ENCODE data around the gene ATP6V0A1. TPM values are rescaled to one million over a fixed set of nuclear protein-coding genes. Genes with fewer than 3 reads are reported as not detected.

The ATP6V0A1 gene
- total RNA-seq, 1 experiment from 2014 or later, result 55.1 TPM

- H4K20me1 ChIP-seq (ENCODE audit: insufficient read depth), result no peaks in the 10 kb centered on the region
- no peak overlapping the region for H3K4me2 ChIP-seq
- H3K4me1 ChIP-seq (replicated peaks; ENCODE audit: insufficient read depth), result peaks cover 48% of the 10 kb centered on the region
- ChIA-PET CTCF (no interaction called here), POLR2A (ENCODE audit: unreplicated experiment) (no interaction called here)
- H3F3A ChIP-seq (ENCODE audit: insufficient read depth, low read depth), result peaks cover 49% of the 10 kb centered on the region
- no peaks in the 10 kb centered on the region for H3K36me3 ChIP-seq (ENCODE audit: low read depth)
- TF ChIP-seq EZH2 (IDR thresholded peaks at IDR 0.05; ENCODE audit: low read depth) (no peak), CTCF (conservative IDR thresholded peaks at IDR 0.05) (no peak)
- H3K9me2 ChIP-seq (ENCODE audit: insufficient read depth), result no peaks in the 10 kb centered on the region
- H3K27ac ChIP-seq, result no peak overlapping the region
- H3K9me3 ChIP-seq (ENCODE audit: insufficient read depth, low read depth), result no peaks in the 10 kb centered on the region
- intact Hi-C loops (cut with micrococcal nuclease; ENCODE audit: unreplicated experiment), result no loop called here
- no TSS peak for BruUV-seq (replicated peaks)
- no peak overlapping the region for H2AFZ ChIP-seq
- no peaks in the 10 kb centered on the region for H3K27me3 ChIP-seq (ENCODE audit: insufficient read depth, low read depth)
- no peaks in the 10 kb centered on the region for H3K79me2 ChIP-seq (ENCODE audit: low read depth)
- no peak for DNase-seq
- no peak overlapping the region for H3K4me3 ChIP-seq
Observed at GRCh38 chr17:42521666-42522262, 63.1 kb downstream of the ATP6V0A1 start.

- Histone ChIP-seq H3K9me2 (ENCODE audit: insufficient read depth) (no peaks in the 10 kb centered on the region), H3K79me2 (ENCODE audit: low read depth) (no peaks in the 10 kb centered on the region), H3K4me2 (no peak overlapping the region), H3K4me1 (replicated peaks; ENCODE audit: insufficient read depth) (peaks cover 43% of the 10 kb centered on the region), H3K36me3 (ENCODE audit: low read depth) (no peaks in the 10 kb centered on the region), H2AFZ (no peak overlapping the region), H3K27ac (no peak overlapping the region), H3K27me3 (ENCODE audit: insufficient read depth, low read depth) (no peaks in the 10 kb centered on the region), H3F3A (ENCODE audit: insufficient read depth, low read depth) (peaks cover 45% of the 10 kb centered on the region), H3K9me3 (ENCODE audit: insufficient read depth, low read depth) (no peaks in the 10 kb centered on the region), H3K4me3 (no peak overlapping the region), H4K20me1 (ENCODE audit: insufficient read depth) (no peaks in the 10 kb centered on the region)
- no TSS peak for BruUV-seq (replicated peaks)
- TF ChIP-seq CTCF (conservative IDR thresholded peaks at IDR 0.05), result no peak
- no peak for TF ChIP-seq EZH2 (IDR thresholded peaks at IDR 0.05; ENCODE audit: low read depth)
- DNase-seq, result no peak
- intact Hi-C loops (cut with micrococcal nuclease; ENCODE audit: unreplicated experiment), result no loop called here
- ChIA-PET CTCF (no interaction called here), POLR2A (ENCODE audit: unreplicated experiment) (interaction anchor here (0.7 kb wide), 1 partner anchor 100 kb away, joined by 3 read pairs; no protein-coding TSS in a partner anchor)
Observed at GRCh38 chr17:42522263-42522790, 63.6 kb downstream of the ATP6V0A1 start.

- POLR2A ChIA-PET (ENCODE audit: unreplicated experiment), result interaction anchor here (0.7 kb wide), 1 partner anchor 100 kb away, joined by 3 read pairs; no protein-coding TSS in a partner anchor
- intact Hi-C loops (cut with micrococcal nuclease; ENCODE audit: unreplicated experiment), result no loop called here
Observed at GRCh38 chr17:42522798-42523278, 64.2 kb downstream of the ATP6V0A1 start.

More at GRCh38 chr17:42522798-42523278, 64.2 kb downstream of the ATP6V0A1 start:
- Histone ChIP-seq H2AFZ (no peak overlapping the region), H3K9me2 (ENCODE audit: insufficient read depth) (no peaks in the 10 kb centered on the region), H3K79me2 (ENCODE audit: low read depth) (no peaks in the 10 kb centered on the region), H3K4me3 (no peak overlapping the region), H3K4me1 (replicated peaks; ENCODE audit: insufficient read depth) (peaks cover 41% of the 10 kb centered on the region), H3K36me3 (ENCODE audit: low read depth) (no peaks in the 10 kb centered on the region), H3K27me3 (ENCODE audit: insufficient read depth, low read depth) (no peaks in the 10 kb centered on the region), H3K9me3 (ENCODE audit: insufficient read depth, low read depth) (no peaks in the 10 kb centered on the region), H3K27ac (no peak overlapping the region), H3K4me2 (no peak overlapping the region), H3F3A (ENCODE audit: insufficient read depth, low read depth) (peaks cover 43% of the 10 kb centered on the region), H4K20me1 (ENCODE audit: insufficient read depth) (no peaks in the 10 kb centered on the region)
- no TSS peak for BruUV-seq (replicated peaks)
- no peak for DNase-seq
- CTCF ChIA-PET, result no interaction called here
- TF ChIP-seq EZH2 (IDR thresholded peaks at IDR 0.05; ENCODE audit: low read depth) (no peak), CTCF (conservative IDR thresholded peaks at IDR 0.05) (no peak)
